ENCODE data around the gene WNT7B.

The WNT7B gene

DNA sequence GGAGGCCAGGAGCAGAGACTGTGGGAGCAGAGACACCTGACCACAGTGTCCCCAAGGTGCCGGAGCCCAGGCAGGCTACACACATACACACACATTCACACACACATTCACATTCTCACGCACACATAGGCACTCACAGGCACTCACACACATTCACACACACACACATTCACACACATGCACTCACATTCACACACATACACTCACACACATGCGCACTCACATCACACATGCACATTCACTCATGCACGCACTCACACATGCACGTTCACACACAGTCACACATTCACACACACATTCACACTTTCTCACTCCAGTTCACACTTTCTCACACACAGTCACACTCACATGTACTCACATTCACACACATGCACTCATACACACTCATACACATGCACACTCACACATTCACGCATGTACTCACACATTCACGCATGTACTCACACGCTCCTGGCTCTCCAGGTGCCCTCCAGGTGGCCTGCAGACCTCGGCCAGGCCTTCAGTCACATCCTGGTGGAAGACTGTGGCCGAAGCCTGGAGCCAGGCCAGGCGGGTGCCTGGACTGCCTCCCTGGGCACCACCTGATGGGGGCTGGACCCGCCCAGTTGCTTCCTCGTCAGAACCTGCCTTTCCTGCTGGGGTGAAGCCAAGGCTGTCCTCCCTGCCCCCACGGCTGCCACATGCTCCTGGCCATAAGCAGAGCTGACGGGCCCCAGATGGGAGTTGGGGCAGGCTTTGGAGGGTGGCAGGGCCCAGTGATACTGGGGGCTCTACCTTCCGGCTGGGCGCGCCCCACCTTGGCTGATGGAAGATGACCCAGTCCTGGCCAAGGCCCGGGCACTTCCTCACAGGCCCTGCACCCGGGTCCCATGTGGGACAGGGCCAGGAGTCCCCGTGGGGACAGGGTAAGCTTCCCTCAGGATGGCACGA is 89.5 kb downstream of the WNT7B start:
- no peak for DNase-seq (ENCODE audit: low spot score)

- no peak for DNase-seq (ENCODE audit: low spot score)
These were observed 90.4 kb downstream of the WNT7B start for GRCh38 chr22:45886540-45886939.

GRCh38 chr22:45885941-45886395 is 91.0 kb downstream of the WNT7B start:
- DNase-seq (ENCODE audit: low spot score) = no peak

- DNase-seq (ENCODE audit: low spot score) = no peak
These were observed 91.7 kb downstream of the WNT7B start for GRCh38 chr22:45885171-45885840.

DNA sequence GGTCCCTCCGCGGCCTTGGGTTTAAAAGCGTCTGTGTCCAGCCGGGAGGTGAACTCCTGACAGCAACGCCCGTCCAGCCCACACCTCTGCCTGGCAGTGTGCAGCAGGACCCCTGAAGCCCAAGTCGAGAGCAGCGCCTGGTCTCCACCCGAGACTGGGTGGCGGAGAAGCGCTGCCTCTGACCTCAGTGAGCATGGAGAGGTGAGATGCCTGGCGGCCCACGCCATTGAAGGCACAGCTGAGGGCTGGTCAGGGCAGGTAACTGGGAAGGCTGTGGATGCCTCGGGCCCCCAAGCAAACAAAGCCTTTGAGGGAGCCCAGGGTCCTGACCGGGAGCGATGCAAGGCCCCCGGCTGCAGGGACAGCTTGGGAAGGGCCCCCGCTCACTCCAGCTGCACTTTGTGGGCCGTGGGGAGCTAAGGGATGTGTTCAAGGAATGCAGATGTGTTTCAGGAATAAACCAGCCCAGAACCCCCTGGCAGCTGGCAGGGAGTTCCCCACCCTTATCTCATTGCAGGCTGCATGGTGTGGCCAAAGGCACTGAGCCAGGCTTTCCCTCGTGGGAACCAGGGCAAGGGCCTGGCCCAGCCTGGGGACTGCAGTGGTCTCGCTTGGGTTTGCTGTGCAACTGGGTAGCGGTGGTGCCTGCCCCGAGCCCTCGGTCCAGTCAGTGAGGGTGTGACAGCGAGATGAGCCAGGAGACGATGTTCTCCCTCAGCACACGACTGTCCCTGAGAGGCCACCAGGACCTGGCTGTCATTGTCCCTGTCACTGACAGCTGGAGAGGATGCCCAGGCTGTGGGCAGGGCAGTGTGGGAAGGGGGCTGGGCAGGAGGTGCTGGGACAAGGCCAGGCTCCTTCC is 92.5 kb downstream of the WNT7B start:
- no peak for DNase-seq (ENCODE audit: low spot score)

DNA sequence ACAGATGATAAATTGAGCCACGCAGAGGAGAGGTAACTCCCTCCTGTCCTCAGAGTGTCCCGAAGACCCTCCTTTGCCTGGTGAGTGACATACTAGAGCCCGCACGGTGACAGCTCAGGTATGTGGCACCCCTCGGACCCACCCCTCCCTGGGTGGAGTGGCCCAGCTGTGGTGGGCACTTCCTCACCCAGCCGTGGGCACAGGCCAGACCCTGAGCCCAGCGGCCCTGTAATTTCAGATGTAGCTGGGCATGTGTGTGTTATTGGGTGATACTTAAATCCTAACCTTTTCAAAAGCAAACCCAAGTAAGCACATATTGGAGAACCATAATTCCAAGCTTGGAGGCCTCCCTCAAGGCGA is 93.2 kb downstream of the WNT7B start:
- no peak for DNase-seq (ENCODE audit: low spot score)

- no peak for DNase-seq (ENCODE audit: low spot score)
These were observed 93.8 kb downstream of the WNT7B start for GRCh38 chr22:45882881-45883810.

- no peak for DNase-seq (ENCODE audit: low spot score)
These were observed 95.5 kb downstream of the WNT7B start for GRCh38 chr22:45881524-45881875.

DNA sequence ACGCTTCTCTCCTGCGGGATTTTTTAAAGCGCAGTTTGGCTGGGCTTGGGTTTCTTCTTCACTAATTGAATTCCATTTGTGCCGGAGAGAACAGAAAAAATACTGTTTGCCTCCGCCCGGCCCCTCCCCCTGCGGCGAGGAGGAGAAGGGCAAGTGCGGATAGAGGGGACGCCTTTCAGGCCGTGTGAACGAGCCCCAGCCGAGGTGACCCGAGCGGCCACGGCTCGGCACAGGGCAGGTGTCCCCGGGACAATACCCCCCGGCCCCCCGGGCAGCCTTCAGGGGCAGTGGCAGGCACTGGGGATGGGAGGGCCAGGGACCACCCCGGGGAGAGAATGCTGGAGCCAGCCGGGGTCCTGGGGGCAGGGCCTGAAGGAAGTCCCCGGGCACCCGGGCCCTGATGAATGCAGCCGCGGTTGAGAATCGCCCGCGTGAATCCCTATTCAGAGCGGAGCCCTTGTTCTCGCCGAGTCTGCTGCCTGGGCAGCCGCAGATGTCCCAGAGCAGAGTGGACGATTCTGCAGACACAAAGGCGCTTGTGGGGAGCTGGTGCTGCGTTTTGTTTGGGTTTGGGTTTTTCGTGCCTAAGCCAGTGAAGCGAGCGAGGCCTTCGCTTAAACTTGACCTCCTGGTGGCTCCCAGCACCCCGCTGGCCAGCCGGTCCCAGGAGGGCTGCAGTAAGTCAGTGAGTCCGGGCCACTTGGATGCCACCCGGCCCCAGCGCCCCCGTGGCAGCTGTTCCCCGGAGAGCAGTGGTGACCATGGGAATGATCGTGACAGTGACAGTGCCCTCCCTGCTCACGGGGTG is 96.0 kb downstream of the WNT7B start:
- DNase-seq (ENCODE audit: low spot score) = peak; percentile 43

DNA sequence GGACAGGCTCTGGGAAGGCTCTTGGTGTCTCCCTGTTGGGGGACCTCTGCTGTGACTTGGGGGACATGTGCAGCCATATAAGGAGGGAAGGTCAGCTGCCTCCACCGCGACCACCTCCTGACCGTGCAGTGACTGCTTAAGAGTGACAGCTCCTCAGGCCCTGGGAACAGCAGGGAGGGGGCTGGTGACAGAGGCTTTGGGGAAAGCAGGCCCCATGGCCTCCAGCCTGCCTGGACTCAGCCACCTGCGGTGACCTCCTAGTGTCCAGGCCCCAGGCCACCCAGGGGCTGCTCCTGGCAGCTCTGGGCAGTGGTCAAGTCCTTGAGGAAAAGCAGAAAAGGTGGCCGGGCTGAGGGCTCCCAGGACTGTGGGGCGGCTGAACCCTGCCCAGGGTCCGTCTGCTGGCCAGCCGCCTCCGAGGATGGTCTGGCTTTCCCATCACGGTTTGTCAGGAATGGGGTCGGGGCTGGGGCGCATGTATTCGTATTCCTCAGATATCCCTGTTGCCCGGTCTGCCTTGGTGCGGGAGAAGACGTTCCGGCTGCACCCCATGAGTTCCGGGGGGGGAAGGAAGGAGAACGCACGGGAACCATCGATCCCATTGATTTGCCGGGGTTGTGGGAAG is 96.8 kb downstream of the WNT7B start:
- DNase-seq (ENCODE audit: low spot score) = peak; percentile 27

- no peak for DNase-seq (ENCODE audit: low spot score)
These were observed 97.4 kb downstream of the WNT7B start for GRCh38 chr22:45879552-45879949.

GRCh38 chr22:45878901-45879551 is 97.9 kb downstream of the WNT7B start:
- DNase-seq (ENCODE audit: low spot score) = peak; percentile 44

DNA sequence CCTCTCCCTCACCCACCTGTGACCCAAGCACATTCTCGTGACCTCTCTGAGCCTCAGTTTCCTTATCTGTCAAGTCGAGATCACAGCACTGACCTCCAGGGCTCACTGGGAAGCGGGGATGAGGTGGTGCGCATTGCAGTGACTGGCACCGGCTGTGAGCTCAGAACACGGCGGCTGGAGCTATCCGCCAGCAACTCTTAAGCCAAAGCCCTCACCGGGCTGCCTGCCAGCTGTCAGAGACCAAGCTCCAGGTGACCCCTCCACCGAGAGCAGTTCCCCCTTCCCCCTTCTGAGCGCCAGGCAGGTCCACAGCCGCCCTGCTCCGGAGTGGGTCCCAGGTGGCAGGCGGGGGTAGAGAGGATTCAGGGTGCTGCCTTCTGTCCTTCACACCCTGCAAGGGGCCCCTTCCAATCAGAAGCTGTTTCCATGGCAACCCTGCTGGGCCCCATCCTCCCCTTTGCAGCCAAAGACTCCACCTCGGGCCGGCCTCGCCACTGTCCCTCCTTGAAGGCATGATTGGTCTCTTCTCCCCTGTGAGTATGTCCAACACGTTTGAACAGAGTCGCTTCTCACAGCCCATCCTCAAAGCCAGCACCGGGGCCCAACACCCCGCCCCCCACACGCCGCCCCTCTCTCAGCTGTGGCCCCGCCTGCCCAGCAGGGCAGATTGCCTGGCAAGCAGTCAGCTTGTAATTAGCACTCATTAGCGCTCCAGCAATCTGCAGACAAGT is 98.7 kb downstream of the WNT7B start:
- peak; percentile 70 for DNase-seq (ENCODE audit: low spot score)

DNA sequence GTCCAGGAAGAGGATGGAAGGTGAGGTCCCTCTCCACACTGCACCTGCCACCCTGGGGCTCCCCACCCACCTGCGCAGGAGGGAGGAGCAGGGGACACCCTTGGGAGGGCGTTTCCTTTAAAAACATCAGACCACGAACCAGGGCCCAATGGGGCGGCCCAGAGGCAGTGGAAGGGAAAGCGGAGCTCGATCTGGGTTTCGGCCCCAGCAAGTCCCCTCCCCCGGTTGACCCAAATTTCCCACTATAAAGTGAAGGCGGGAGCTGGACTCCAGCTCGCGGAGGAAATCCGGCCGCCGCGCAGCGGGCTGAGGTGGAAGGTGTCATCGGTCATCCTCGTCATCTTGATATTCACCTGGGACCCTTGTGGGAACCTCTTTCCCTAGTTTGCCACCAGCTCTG is 99.3 kb downstream of the WNT7B start:
- no peak for DNase-seq (ENCODE audit: low spot score)

- DNase-seq (ENCODE audit: low spot score) = no peak
These were observed 100.0 kb downstream of the WNT7B start for GRCh38 chr22:45877036-45877380.

- no peak for DNase-seq (ENCODE audit: low spot score)
These were observed 100.6 kb downstream of the WNT7B start for GRCh38 chr22:45876136-45877035.

DNA sequence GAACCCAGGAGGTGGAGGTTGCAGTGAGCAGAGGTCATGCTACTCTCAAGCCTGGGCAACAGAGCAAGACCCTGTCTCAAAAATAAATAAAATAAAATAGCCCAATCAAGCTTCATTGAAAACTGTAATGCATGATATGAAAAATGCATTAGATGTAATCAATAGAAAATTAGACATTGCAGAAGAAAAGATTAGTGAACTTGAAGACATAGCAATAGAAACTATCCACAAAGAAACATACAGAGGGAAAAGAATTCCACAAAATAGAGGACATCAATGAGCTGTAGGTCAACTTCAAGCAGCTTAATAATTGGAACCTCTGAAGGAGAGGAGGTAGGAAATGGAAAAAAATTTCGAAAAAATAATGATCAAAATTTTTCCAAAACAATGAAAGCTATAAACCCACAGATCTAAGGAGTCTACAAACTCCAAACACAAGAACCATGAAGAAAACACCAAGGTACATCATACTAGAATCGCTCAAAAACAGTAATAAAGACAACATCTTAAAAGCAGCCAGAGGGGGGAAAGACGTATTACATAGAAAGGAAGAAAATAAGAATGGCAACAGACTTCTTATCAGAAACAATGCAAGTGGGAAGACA is 104.2 kb downstream of the WNT7B start:
- DNase-seq (ENCODE audit: low spot score) = no peak

All from D341Med (cell line).